H1 (cell line): ENCODE data around the gene WDR44. TPM values are rescaled to one million over a fixed set of nuclear protein-coding genes. Genes with fewer than 3 reads are reported as not detected.

ENCODE experiments used
- CTCF ChIA-PET: fragments of 300-600 bp; sonication (Branson Sonifier 250); formaldehyde crosslinking; loops from one replicate; lab custom pipeline; 2021; ENCODE audit not compliant: partially characterized antibody; lab: Charles Lee
- POLR2A ChIA-PET: fragments of 300-600 bp; sonication (Branson Sonifier 250); formaldehyde crosslinking; loops from one replicate; lab custom pipeline; 2021; ENCODE audit warnings: inconsistent platforms; ENCODE audit not compliant: partially characterized antibody; lab: Charles Lee
- DNase-seq, 2 experiments: peaks; one replicate each; pipeline versions ENCODE4 v3.0.0 to v3.0.0-alpha.2; 2010 to 2022; ENCODE audit warnings: low spot score in 2 of 2, low read depth in 1 of 2, mixed read lengths in 1 of 2
- FAIRE-seq: peaks from 2 replicates; lab custom pipeline; 2011; peaks lifted over from hg19 to GRCh38; lab: Jason Lieb, UNC
- H2AFZ ChIP-seq: 2 replicates; pipeline ENCODE4 v1.8.1; 2012; ENCODE audit warnings: low read length, inconsistent platforms
- H2AK5ac ChIP-seq: 2 replicates; pipeline ENCODE4 v1.6.1; 2013; ENCODE audit warnings: low read depth, low read length
- H2BK120ac ChIP-seq: replicated peaks from 2 replicates; pipeline ENCODE3; 2013; ENCODE audit warnings: low read depth, low read length, inconsistent platforms
- H2BK12ac ChIP-seq: 2 replicates; pipeline ENCODE4 v1.6.1; 2013; ENCODE audit warnings: low read depth, low read length
- H2BK15ac ChIP-seq: 2 replicates; pipeline ENCODE4 v1.6.1; 2013; ENCODE audit warnings: low read length
- H2BK20ac ChIP-seq: 2 replicates; pipeline ENCODE4 v1.6.1; 2013; ENCODE audit warnings: low read length
- H2BK5ac ChIP-seq: 2 replicates; pipeline ENCODE4 v1.6.1; 2013; ENCODE audit warnings: low read depth, low read length
- H3K14ac ChIP-seq: 2 replicates; pipeline ENCODE4 v1.6.1; 2013; ENCODE audit warnings: inconsistent platforms; ENCODE audit not compliant: insufficient read length
- H3K18ac ChIP-seq: 2 replicates; pipeline ENCODE4 v1.6.1; 2013; ENCODE audit warnings: low read length; ENCODE audit errors: extremely low read depth
- H3K23ac ChIP-seq: 2 replicates; pipeline ENCODE4 v1.6.1; 2013; ENCODE audit warnings: inconsistent platforms; ENCODE audit not compliant: insufficient read length
- H3K23me2 ChIP-seq: 2 replicates; pipeline ENCODE4 v1.6.1; 2013; ENCODE audit warnings: low read depth, low read length
- H3K27ac ChIP-seq: 2 replicates; pipeline ENCODE4 v1.6.1; 2011; ENCODE audit warnings: low read depth, low read length, inconsistent platforms
- H3K27me3 ChIP-seq, 4 experiments: replicated peaks in 1 of 4; 1 replicate in 1 of 4; 2 replicates in 3 of 4; pipeline versions ENCODE4 v1.6.1 to v1.8.1; 2011 to 2013; ENCODE audit warnings: low read length in 3 of 4, mild to moderate bottlenecking in 3 of 4, inconsistent platforms in 2 of 4, mixed read lengths in 2 of 4, moderate library complexity in 1 of 4; ENCODE audit not compliant: control insufficient read depth in 3 of 4, insufficient read depth in 3 of 4; ENCODE audit errors: extremely low read depth in 1 of 4
- H3K36me3 ChIP-seq, 4 experiments: 2 replicates each; pipeline versions ENCODE4 v1.6.1 to v1.8.1; 2011 to 2013; ENCODE audit warnings: mild to moderate bottlenecking in 4 of 4, low read length in 3 of 4, moderate library complexity in 2 of 4, control low read depth in 1 of 4, inconsistent platforms in 1 of 4; ENCODE audit not compliant: insufficient read depth in 4 of 4, control insufficient read depth in 2 of 4
- H3K4ac ChIP-seq: replicated peaks from 2 replicates; pipeline ENCODE3; 2013; ENCODE audit warnings: low read length, low read depth, mixed read lengths, inconsistent platforms; ENCODE audit not compliant: insufficient read length
- H3K4me1 ChIP-seq, 4 experiments: replicated peaks in 1 of 4; 1 replicate in 1 of 4; 2 replicates in 3 of 4; pipeline versions ENCODE4 v1.6.1 to v1.8.1; 2011 to 2013; ENCODE audit warnings: low read length in 3 of 4, inconsistent platforms in 2 of 4, mixed read lengths in 1 of 4; ENCODE audit not compliant: insufficient read depth in 4 of 4, control insufficient read depth in 3 of 4
- H3K4me2 ChIP-seq, 2 experiments: 2 replicates each; pipeline versions ENCODE4 v1.6.1 to v1.8.1; 2011 to 2013; ENCODE audit warnings: low read depth in 2 of 2, low read length in 2 of 2, control low read depth in 1 of 2, inconsistent platforms in 1 of 2, mild to moderate bottlenecking in 1 of 2; ENCODE audit not compliant: insufficient read depth in 1 of 2
- H3K4me3 ChIP-seq, 4 experiments: fragments of 200-600, 300-600 bp in 1 of 4; sonication (generic), shearing (Covaris generic), sonication (Bioruptor Twin) in 1 of 4; 2 replicates each; pipeline versions ENCODE4 v1.5.1 to v1.8.1; 2011 to 2016; ENCODE audit warnings: low read length in 4 of 4, low read depth in 3 of 4, control low read depth in 2 of 4, inconsistent platforms in 2 of 4, mild to moderate bottlenecking in 2 of 4, mixed read lengths in 1 of 4, moderate library complexity in 1 of 4; ENCODE audit not compliant: insufficient read depth in 2 of 4; ENCODE audit errors: extremely low read depth in 1 of 4
- H3K56ac ChIP-seq: replicated peaks from 2 replicates; pipeline ENCODE3; 2013; ENCODE audit warnings: low read depth, mild to moderate bottlenecking, mixed read lengths, low read length, inconsistent platforms; ENCODE audit not compliant: insufficient read length
- H3K79me1 ChIP-seq: 2 replicates; pipeline ENCODE4 v1.6.1; 2013; ENCODE audit warnings: low read depth, low read length, control low read depth
- H3K79me2 ChIP-seq, 2 experiments: 2 replicates each; pipeline versions ENCODE4 v1.6.1 to v1.8.1; 2012 to 2013; ENCODE audit warnings: low read length in 2 of 2, mild to moderate bottlenecking in 2 of 2, inconsistent platforms in 1 of 2; ENCODE audit not compliant: insufficient read depth in 2 of 2, control insufficient read depth in 1 of 2
- H3K9ac ChIP-seq, 4 experiments: replicated peaks in 1 of 4; 1 replicate in 1 of 4; 2 replicates in 3 of 4; pipeline versions ENCODE4 v1.6.1 to v1.8.1; 2011 to 2013; ENCODE audit warnings: low read depth in 3 of 4, low read length in 3 of 4, control low read depth in 2 of 4, mild to moderate bottlenecking in 2 of 4, moderate library complexity in 2 of 4, inconsistent platforms in 1 of 4; ENCODE audit errors: extremely low read depth in 1 of 4
- H3K9me3 ChIP-seq, 2 experiments: 2 replicates each; pipeline versions ENCODE4 v1.6.1 to v1.8.1; 2012 to 2013; ENCODE audit warnings: mild to moderate bottlenecking in 2 of 2, moderate library complexity in 2 of 2, control low read depth in 1 of 2, inconsistent platforms in 1 of 2, low read depth in 1 of 2, low read length in 1 of 2, mixed read lengths in 1 of 2; ENCODE audit not compliant: insufficient read depth in 2 of 2
- H4K20me1 ChIP-seq, 2 experiments: replicated peaks in 1 of 2; 2 replicates each; pipeline versions ENCODE3 to v1.8.1; 2011 to 2013; ENCODE audit warnings: inconsistent platforms in 2 of 2, low read length in 2 of 2, mild to moderate bottlenecking in 1 of 2; ENCODE audit not compliant: insufficient read depth in 2 of 2, control insufficient read depth in 1 of 2
- H4K5ac ChIP-seq: 2 replicates; pipeline ENCODE4 v1.6.1; 2013; ENCODE audit warnings: low read length, low read depth, mixed read lengths, inconsistent platforms; ENCODE audit not compliant: insufficient read length
- H4K8ac ChIP-seq: 2 replicates; pipeline ENCODE4 v1.8.0; 2013; ENCODE audit warnings: mild to moderate bottlenecking, moderate library complexity, low read length, inconsistent platforms; ENCODE audit not compliant: insufficient read depth; ENCODE audit errors: extremely low read depth
- H4K91ac ChIP-seq: replicated peaks from 2 replicates; pipeline ENCODE3; 2013; ENCODE audit warnings: low read length, mixed read lengths, inconsistent platforms; ENCODE audit not compliant: insufficient read length
- CBX5 ChIP-seq: fragments of 300-800, 300-1000 bp; sonication (generic); IDR thresholded peaks from 2 replicates; pipeline ENCODE4 v1.7.1; 2016; ENCODE audit warnings: antibody characterized with exemption, low read length, low read depth
- CHD1 ChIP-seq: IDR thresholded peaks from 2 replicates; pipeline ENCODE4 v1.6.1; 2012; ENCODE audit warnings: low read depth, low read length, improper control_type of control experiment
- CREB1 ChIP-seq: IDR thresholded peaks from 2 replicates; pipeline ENCODE4 v1.6.1; 2012; ENCODE audit warnings: inconsistent platforms
- EGR1 ChIP-seq: IDR thresholded peaks from 2 replicates; pipeline ENCODE4 v1.6.1; 2011; ENCODE audit warnings: low read depth, low read length, borderline replicate concordance
- GTF2F1 ChIP-seq: IDR thresholded peaks from 2 replicates; pipeline ENCODE4 v1.6.1; 2012; ENCODE audit warnings: low read depth, low read length, improper control_type of control experiment, borderline replicate concordance
- MAX ChIP-seq: IDR thresholded peaks from 2 replicates; pipeline ENCODE4 v1.6.1; 2012; ENCODE audit warnings: inconsistent platforms
- PHF8 ChIP-seq: fragments of 200-600 bp; sonication (generic); conservative IDR thresholded peaks from 2 replicates; pipeline ENCODE4 v1.7.1; 2012; ENCODE audit warnings: low read depth, mild to moderate bottlenecking, inconsistent platforms, low read length, moderate library complexity
- RAD21 ChIP-seq, 2 experiments: IDR thresholded peaks in 1 of 2; conservative IDR thresholded peaks in 1 of 2; 2 replicates each; pipeline ENCODE4 v1.6.1; 2011; ENCODE audit warnings: low read depth in 2 of 2, low read length in 2 of 2, improper control_type of control experiment in 1 of 2, inconsistent platforms in 1 of 2, mild to moderate bottlenecking in 1 of 2, moderate library complexity in 1 of 2
- SAP30 ChIP-seq: fragments of 300-600 bp; sonication (generic); IDR thresholded peaks from 2 replicates; pipeline ENCODE4 v1.7.1; 2012; ENCODE audit warnings: low read length, moderate library complexity, mild to moderate bottlenecking, inconsistent platforms; ENCODE audit not compliant: insufficient read depth, insufficient replicate concordance
- TCF12 ChIP-seq: IDR thresholded peaks from 2 replicates; pipeline ENCODE4 v1.6.1; 2011; ENCODE audit warnings: low read depth, mild to moderate bottlenecking, low read length
- USF2 ChIP-seq: IDR thresholded peaks from 2 replicates; pipeline ENCODE4 v1.6.1; 2011; ENCODE audit warnings: low read length, improper control_type of control experiment
- ZNF274 ChIP-seq: IDR thresholded peaks from 2 replicates; pipeline ENCODE4 v1.7.0; 2012; ENCODE audit warnings: low read length, borderline replicate concordance; ENCODE audit errors: extremely low read depth
- WGBS, 2 experiments: shearing (Covaris generic) in 1 of 2; methylation state at CpG; one replicate each; pipeline versions ENCODE4 v1.1.6 to v1.1.7; 2013 to 2015; ENCODE audit warnings: low lambda C conversion rate in 2 of 2, mixed read lengths in 2 of 2, inconsistent platforms in 1 of 2, low coverage in 1 of 2, missing lambda C conversion rate in 1 of 2; ENCODE audit not compliant: insufficient replicate concordance in 2 of 2, insufficient coverage in 1 of 2, insufficient read length in 1 of 2; ENCODE audit errors: extremely low coverage in 1 of 2, missing lambda C conversion rate in 1 of 2; 5-methylcytosine and 5-hydroxymethylcytosine counted together
- polyA plus RNA-seq, 7 experiments: library from polyadenylated mRNA; depleted of rRNA in 3 of 7; stranded (reverse) in 5 of 7; unstranded in 2 of 7; fragments of >200 nt in 5 of 7; fragments of 200-250 nt in 2 of 7; gene quantifications; 1 replicate in 5 of 7; 2 replicates in 1 of 7; 4 replicates in 1 of 7; pipeline versions ENCODE4 v1.2.1 to v1.2.3, GENCODE V29; 2011 to 2013; ENCODE audit warnings: missing spikeins in 2 of 7, mixed read lengths in 2 of 7
- total RNA-seq: library from RNA; stranded (reverse); fragmentation: NEBNext Ultra II Directional; extraction: Animal tissue kit (Norgen Biotek cat#: 25700); gene quantifications from 2 replicates; pipeline ENCODE4 v1.2.1, GENCODE V29; 2021

Gene WDR44
- total and polyA plus RNA-seq, 2 of the 8 experiments (the other 6 are each of a cell fraction or from before 2014, with no cell fraction given), result 5.1 to 17.2 TPM

DNA sequence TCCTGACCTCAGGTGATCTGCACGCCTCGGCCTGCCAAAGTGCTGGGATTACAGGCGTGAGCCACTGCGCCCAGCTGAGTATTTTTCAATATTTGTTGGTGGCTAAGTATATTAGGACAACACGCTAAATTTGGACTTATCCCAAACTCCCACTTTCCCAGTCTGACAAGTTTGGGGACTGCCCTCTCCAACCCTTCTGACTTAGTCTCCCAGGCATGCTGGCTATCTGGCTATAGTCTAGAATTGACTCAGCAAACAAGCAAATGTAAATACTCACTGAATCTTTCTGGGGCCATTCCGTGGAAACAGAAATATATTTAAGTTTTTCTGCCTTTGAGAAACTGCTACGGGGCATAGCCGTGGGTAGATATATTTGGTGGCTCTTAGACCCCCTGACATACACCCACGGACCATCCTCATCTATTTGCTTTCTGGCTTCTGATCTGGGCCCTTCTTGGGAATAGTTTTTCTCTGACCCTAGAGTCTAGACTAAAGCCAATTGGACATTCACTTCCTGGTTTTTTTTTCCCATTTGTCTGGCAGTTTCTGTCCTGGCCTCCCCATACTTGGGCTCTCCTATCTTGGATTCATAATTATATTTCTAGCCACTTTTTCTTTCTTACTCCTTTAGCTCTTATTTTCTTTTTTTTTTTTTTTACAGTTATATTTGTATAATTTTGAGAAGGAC lies 138.5 kb downstream of the WDR44 start:
- H2BK120ac ChIP-seq, result no peak overlapping the region
- H3K79me1 ChIP-seq, result no peaks in the 10 kb centered on the region
- H3K14ac ChIP-seq, result no peak overlapping the region
- H3K36me3 ChIP-seq, result no peaks in the 10 kb centered on the region
- no peak overlapping the region for H2BK12ac ChIP-seq
- no peak overlapping the region for H2AK5ac ChIP-seq
- H3K4me2 ChIP-seq, result no peak overlapping the region
- CTCF ChIA-PET, result interaction anchor here (0.6 kb wide), 1 partner anchor 14 kb away, joined by 4 read pairs; no protein-coding TSS in a partner anchor
- H2BK15ac ChIP-seq, result no peak overlapping the region
- no peak overlapping the region for H2AFZ ChIP-seq
- H3K4me3 ChIP-seq, result no peak overlapping the region
- H4K8ac ChIP-seq, result no peak overlapping the region
- no peaks in the 10 kb centered on the region for H3K23me2 ChIP-seq
- no peak overlapping the region for H3K56ac ChIP-seq
- H3K18ac ChIP-seq, result no peak overlapping the region
- TF ChIP-seq RAD21 (IDR thresholded peaks at IDR 0.05 in 1 of 2, conservative IDR thresholded peaks at IDR 0.05 in 1 of 2; ENCODE audit: low read depth in 2 of 2, low read length in 2 of 2) (no peak), PHF8 (no peak), SAP30 (no peak), CHD1 (no peak), USF2 (no peak), ZNF274 (no peak), CBX5 (no peak), GTF2F1 (no peak), TCF12 (no peak), CREB1 (no peak), EGR1 (no peak), MAX (no peak)
- no peaks in the 10 kb centered on the region for H3K79me2 ChIP-seq
- H3K4ac ChIP-seq, result no peak overlapping the region
- POLR2A ChIA-PET, result no interaction called here
- H3K4me1 ChIP-seq, result no peaks in the 10 kb centered on the region
- H2BK5ac ChIP-seq, result no peak overlapping the region
- H2BK20ac ChIP-seq, result no peak overlapping the region
- no peak overlapping the region for H3K27ac ChIP-seq
- 93% methylated on average over 9 of the region's 9 CpGs; no CpG with 5 or more reads in 1 of the 2 experiments for WGBS, 2 experiments
- no peak overlapping the region for H3K23ac ChIP-seq
- no peaks in the 10 kb centered on the region for H4K20me1 ChIP-seq
- no peak overlapping the region for H3K9ac ChIP-seq
- H3K27me3 ChIP-seq, result no peaks in the 10 kb centered on the region
- H4K5ac ChIP-seq, result no peak overlapping the region
- no peak for DNase-seq
- no peaks in the 10 kb centered on the region for H3K9me3 ChIP-seq
- FAIRE-seq, result no peak
- H4K91ac ChIP-seq, result no peak overlapping the region
